Body of pancreas (tissue), 4 donors: ENCODE data around the gene SEZ6L. TPM values are rescaled to one million over a fixed set of nuclear protein-coding genes. Genes with fewer than 3 reads are reported as not detected.

Source experiments
- ATAC-seq: fragments of 150-250 bp; one replicate; pipeline ENCODE4 v1.9.1; 2016
- DNase-seq, 4 donors: peaks; one replicate each; pipeline ENCODE4 v3.0.0-alpha.2; 2019
- H3K27ac ChIP-seq, 4 donors: fragments of 200-600 bp; sonication (generic); 1 replicate in 3 of 4; 2 replicates in 1 of 4; pipeline versions ENCODE4 v1.5.1 to v1.6.1; 2016 to 2019; ENCODE audit warnings: mild to moderate bottlenecking in 1 of 4, mixed read lengths in 1 of 4, moderate library complexity in 1 of 4
- H3K27me3 ChIP-seq, 2 donors: fragments of 200-600 bp; sonication (generic); one replicate each; pipeline ENCODE4 v1.6.0; 2016; ENCODE audit warnings: mild to moderate bottlenecking in 1 of 2
- H3K36me3 ChIP-seq, 2 donors: fragments of 200-600 bp; sonication (generic); replicated peaks in 1 of 2; 2 replicates each; pipeline ENCODE4 v1.5.1; 2016; ENCODE audit warnings: low read depth in 2 of 2; ENCODE audit not compliant: insufficient read depth in 1 of 2
- H3K4me1 ChIP-seq: fragments of 200-600 bp; sonication (generic); one replicate; pipeline ENCODE4 v1.6.0; 2016
- H3K4me3 ChIP-seq, 2 donors: fragments of 200-600 bp; sonication (generic); 1 replicate in 1 of 2; 2 replicates in 1 of 2; pipeline ENCODE4 v1.5.1; 2016 to 2019
- H3K9me3 ChIP-seq, 3 donors: fragments of 200-600 bp; sonication (generic); 1 replicate in 2 of 3; 2 replicates in 1 of 3; pipeline ENCODE4 v1.5.1; 2016
- POLR2A ChIP-seq, 3 donors: fragments of 450-650 bp; IDR thresholded peaks; one replicate each; pipeline ENCODE4 v1.6.1; 2016; ENCODE audit warnings: antibody characterized with exemption in 3 of 3, mild to moderate bottlenecking in 2 of 3
- WGBS, 2 donors: methylation state at CpG; one replicate each; pipeline ENCODE4 v1.1.5; 2017; 5-methylcytosine and 5-hydroxymethylcytosine counted together
- intact Hi-C: fragments of 100-400 bp; cut with DNase I; formaldehyde crosslinking; loops from one replicate; pipeline ENCODE4 v1.15.1; 2023
- total RNA-seq, 2 donors: library from RNA; depleted of rRNA; stranded (reverse); fragments of >200 nt; gene quantifications; one replicate each; pipeline ENCODE4 v1.1.0, GENCODE V29; 2016
- TF ChIP-seq, protein P1 (sequence below), 7 experiments: fragments of 450-650 bp in 4 of 7; fragments of 200-600 bp in 3 of 7; sonication (generic) in 3 of 7; IDR thresholded peaks; one replicate each; pipeline ENCODE4 v1.5.1; 2016 to 2019; ENCODE audit warnings: antibody characterized with exemption in 7 of 7

Gene SEZ6L
- total RNA-seq, 2 donors from 2014 or later = 0.33 to 0.52 TPM

DNA sequence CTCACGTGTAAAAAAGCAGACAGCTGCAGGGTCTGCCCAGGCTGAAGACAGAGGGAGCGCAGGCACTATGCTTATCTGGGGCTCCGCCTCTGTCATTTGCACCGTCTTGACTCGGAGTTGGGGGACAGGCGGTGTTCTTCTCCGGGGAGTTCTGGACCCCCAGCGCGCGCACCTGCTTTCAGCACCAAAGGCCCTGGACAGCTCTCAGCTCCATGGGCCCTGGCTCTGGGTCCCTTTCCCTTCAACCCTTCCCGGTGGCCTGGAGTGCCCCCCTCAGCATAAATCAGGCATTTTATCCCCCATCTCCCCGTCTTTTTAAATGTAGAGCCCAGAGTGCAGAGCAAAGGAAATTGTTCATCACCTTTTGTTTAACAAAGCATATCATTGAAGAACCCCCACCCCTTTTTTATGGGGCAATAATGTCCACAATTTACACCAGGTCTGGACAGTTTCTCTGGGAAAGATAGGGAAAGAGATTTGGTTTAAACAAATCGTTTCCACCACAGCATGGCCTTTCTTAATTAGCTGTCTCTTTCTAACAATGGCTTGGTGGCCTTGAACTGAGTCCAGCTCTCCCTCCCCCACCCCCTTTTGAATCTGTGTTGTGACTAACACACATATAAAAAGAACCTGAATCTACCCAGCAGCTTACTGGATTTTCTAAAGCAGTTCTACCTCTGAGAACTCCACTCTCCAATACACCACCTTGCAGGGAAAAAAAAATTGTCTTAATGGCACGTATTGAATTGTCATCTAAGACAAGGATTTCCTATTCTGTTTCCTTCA lies 1.7 kb downstream of the SEZ6L start:
- 6 to 8% methylated on average over 12 to 14 of the region's 14 CpGs for WGBS, 2 donors
- ATAC-seq = no peak
- Histone ChIP-seq H3K36me3 (no peaks in the 10 kb centered on the region), H3K27ac (no peak overlapping the region), H3K27me3 (peaks cover 0 to 19% of the 10 kb centered on the region in 2 donors), H3K4me1 (peaks cover 14% of the 10 kb centered on the region), H3K4me3 (no peak overlapping the region), H3K9me3 (no peaks in the 10 kb centered on the region)
- intact Hi-C loops = no loop called here
- TF ChIP-seq POLR2A (IDR thresholded peaks at IDR 0.05) = no peak
- TF ChIP-seq, protein P1, sequence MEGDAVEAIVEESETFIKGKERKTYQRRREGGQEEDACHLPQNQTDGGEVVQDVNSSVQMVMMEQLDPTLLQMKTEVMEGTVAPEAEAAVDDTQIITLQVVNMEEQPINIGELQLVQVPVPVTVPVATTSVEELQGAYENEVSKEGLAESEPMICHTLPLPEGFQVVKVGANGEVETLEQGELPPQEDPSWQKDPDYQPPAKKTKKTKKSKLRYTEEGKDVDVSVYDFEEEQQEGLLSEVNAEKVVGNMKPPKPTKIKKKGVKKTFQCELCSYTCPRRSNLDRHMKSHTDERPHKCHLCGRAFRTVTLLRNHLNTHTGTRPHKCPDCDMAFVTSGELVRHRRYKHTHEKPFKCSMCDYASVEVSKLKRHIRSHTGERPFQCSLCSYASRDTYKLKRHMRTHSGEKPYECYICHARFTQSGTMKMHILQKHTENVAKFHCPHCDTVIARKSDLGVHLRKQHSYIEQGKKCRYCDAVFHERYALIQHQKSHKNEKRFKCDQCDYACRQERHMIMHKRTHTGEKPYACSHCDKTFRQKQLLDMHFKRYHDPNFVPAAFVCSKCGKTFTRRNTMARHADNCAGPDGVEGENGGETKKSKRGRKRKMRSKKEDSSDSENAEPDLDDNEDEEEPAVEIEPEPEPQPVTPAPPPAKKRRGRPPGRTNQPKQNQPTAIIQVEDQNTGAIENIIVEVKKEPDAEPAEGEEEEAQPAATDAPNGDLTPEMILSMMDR (IDR thresholded peaks at IDR 0.05) = no peak
- peak in 3 of 4 donors; percentile 6 to 34 (median 17) for DNase-seq

DNA sequence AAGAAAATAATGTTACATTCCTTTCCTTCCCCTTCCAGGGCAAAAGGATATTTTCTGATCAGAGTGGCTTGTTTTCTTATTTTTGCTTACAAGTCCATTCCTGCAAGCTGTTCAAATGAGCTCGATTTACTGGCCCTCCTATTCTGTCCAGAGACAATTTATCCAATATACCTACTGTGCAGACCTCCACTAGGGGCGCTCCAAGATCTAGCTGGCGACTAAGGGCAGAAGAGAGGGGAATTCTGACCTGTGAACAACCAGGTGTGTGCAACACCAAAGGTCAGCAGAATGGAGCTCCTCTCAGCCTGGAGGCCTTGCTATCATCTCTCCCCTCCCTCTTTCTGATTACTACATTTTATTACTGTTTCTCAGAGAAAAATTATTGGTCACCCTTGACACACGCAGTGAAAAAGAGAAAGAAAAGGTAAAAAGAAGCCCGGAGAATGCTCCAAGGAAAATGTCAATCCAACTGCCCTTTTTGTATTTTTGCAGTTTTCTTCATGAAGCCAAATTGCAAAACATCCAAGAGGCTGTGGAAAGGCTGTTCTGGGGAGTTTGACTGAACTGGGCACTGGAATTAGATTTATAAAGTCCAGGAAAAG lies 3.2 kb downstream of the SEZ6L start:
- TF ChIP-seq, protein P1 (IDR thresholded peaks at IDR 0.05) = peak; percentile 34 to 62 (median 44)
- no peak for TF ChIP-seq POLR2A (IDR thresholded peaks at IDR 0.05)
- DNase-seq = peak; percentile 52 to 70 (median 56)
- Histone ChIP-seq H3K4me3 (no peak overlapping the region), H3K27me3 (peaks cover 0 to 19% of the 10 kb centered on the region in 2 donors), H3K27ac (no peak overlapping the region), H3K4me1 (peaks cover 14% of the 10 kb centered on the region), H3K36me3 (no peaks in the 10 kb centered on the region), H3K9me3 (no peaks in the 10 kb centered on the region)
- no peak for ATAC-seq
- WGBS, 2 donors = 35 to 36% methylated on average over 5 of the region's 5 CpGs
- intact Hi-C loops = no loop called here

DNA sequence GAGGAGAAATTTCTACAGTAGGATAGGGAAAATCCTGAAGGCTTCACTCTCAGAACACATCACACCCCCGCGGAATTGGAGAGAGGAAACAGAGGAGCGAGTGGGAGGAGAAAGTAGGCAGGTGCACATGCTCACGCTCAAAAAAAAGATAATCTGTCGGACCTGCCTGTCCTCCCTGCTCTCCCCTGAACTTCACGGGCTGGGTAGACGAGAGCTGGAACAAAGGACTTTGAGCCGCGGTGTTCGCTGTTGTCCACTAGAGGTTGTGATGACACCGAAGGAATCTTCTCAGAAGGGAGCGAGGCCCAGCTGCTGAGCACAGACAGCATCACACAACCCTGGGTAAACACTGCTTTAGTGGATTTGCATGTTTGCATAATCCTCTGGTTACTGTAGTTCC lies 5.0 kb downstream of the SEZ6L start:
- Histone ChIP-seq H3K9me3 (no peaks in the 10 kb centered on the region), H3K4me3 (no peak overlapping the region), H3K27ac (no peak overlapping the region), H3K36me3 (no peaks in the 10 kb centered on the region), H3K27me3 (peaks cover 0 to 17% of the 10 kb centered on the region in 2 donors), H3K4me1 (peaks cover 8% of the 10 kb centered on the region)
- DNase-seq (peak in 1 of 4 donors; percentile 11), ATAC-seq (no peak)
- no peak for TF ChIP-seq POLR2A (IDR thresholded peaks at IDR 0.05)
- TF ChIP-seq, protein P1 (IDR thresholded peaks at IDR 0.05) = no peak
- intact Hi-C loops = no loop called here
- 20 to 22% methylated on average over 12 of the region's 12 CpGs for WGBS, 2 donors

DNA sequence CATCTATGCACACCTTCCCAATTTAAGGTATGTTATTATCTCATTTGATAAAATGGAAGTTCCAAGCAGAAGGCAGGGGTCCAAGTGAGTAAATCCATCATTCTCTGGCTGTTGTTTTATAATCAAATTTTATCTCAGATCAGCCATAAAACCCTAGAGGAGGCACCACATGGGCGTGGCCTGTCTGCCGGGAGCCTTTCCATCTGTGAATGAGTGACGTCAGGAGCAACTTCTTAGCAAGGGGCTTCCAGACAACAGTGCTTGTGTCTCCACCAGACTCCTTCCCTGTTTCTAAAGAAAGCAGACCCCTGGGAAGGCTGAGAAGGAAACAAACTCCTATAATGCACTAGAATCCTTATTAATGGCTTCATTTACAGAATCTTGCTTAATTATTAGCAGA lies 13.5 kb downstream of the SEZ6L start:
- WGBS, 2 donors = 13 to 27% methylated on average over 3 of the region's 3 CpGs
- Histone ChIP-seq H3K27me3 (no peaks in the 10 kb centered on the region), H3K9me3 (no peaks in the 10 kb centered on the region), H3K4me1 (no peaks in the 10 kb centered on the region), H3K27ac (no peak overlapping the region), H3K36me3 (no peaks in the 10 kb centered on the region), H3K4me3 (no peak overlapping the region)
- no peak for TF ChIP-seq POLR2A (IDR thresholded peaks at IDR 0.05)
- TF ChIP-seq, protein P1 (IDR thresholded peaks at IDR 0.05) = no peak
- intact Hi-C loops = no loop called here
- DNase-seq = no peak
- ATAC-seq = no peak
